Activated CD4-positive, alpha-beta T cell treated with anti-CD3 and anti-CD28 coated beads, Interleukin-2, Interleukin-4, amounts not matched to agents 100 ng/mL and 50 ng/mL, durations not matched to agents 16 hours and 8 hours (primary cell): ENCODE results near the gene PDE7B.
A peak's percentile ranks its signal among the peaks of the same experiment; 100 is the strongest.
"Not testable (repeated sequence)": the region's sequence is repeated elsewhere in the genome, so short reads cannot be mapped to it uniquely, and the experiment has no call there.

ENCODE experiments used
- DNase-seq: peaks from one replicate; pipeline ENCODE4 v3.0.0-alpha.2; 2020; ENCODE audit warnings: low spot score

PDE7B gene

GRCh38 chr6:136191606-136192312 lies 340.3 kb downstream of the PDE7B start:
- DNase-seq, result no peak

GRCh38 chr6:136192902-136193301 lies 341.4 kb downstream of the PDE7B start:
- DNase-seq, result no peak

GRCh38 chr6:136201732-136202131 lies 350.2 kb downstream of the PDE7B start:
- no peak for DNase-seq

GRCh38 chr6:136208783-136209182 lies 357.3 kb downstream of the PDE7B start:
- no peak for DNase-seq

GRCh38 chr6:136209496-136209895 lies 358.0 kb downstream of the PDE7B start:
- no peak for DNase-seq

- DNase-seq, result no peak
Observed at GRCh38 chr6:136210398-136211165, 359.1 kb downstream of the PDE7B start.

- DNase-seq, result no peak
Observed at GRCh38 chr6:136212608-136213007, 361.1 kb downstream of the PDE7B start.

- DNase-seq, result no peak
Observed at GRCh38 chr6:136213012-136213539, 361.6 kb downstream of the PDE7B start.

GRCh38 chr6:136213853-136214252 lies 362.4 kb downstream of the PDE7B start:
- DNase-seq, result no peak

GRCh38 chr6:136216503-136217401 lies 365.3 kb downstream of the PDE7B start:
- DNase-seq, result no peak

GRCh38 chr6:136224974-136225373 lies 373.5 kb downstream of the PDE7B start:
- DNase-seq, result not testable (repeated sequence)

GRCh38 chr6:136225496-136225895 lies 374.0 kb downstream of the PDE7B start:
- no peak for DNase-seq

- DNase-seq, result peak; percentile 53
Observed at GRCh38 chr6:136226027-136226673, 374.6 kb downstream of the PDE7B start.

GRCh38 chr6:136226674-136227377 lies 375.3 kb downstream of the PDE7B start:
- no peak for DNase-seq

GRCh38 chr6:136228814-136229213 lies 377.3 kb downstream of the PDE7B start:
- DNase-seq, result no peak

GRCh38 chr6:136230219-136230853 lies 378.8 kb downstream of the PDE7B start:
- DNase-seq, result no peak

- no peak for DNase-seq
Observed at GRCh38 chr6:136232701-136233100, 381.2 kb downstream of the PDE7B start.

GRCh38 chr6:136235233-136235564 lies 383.7 kb downstream of the PDE7B start:
- DNase-seq, result no peak

GRCh38 chr6:136236466-136237293 lies 385.2 kb downstream of the PDE7B start:
- no peak for DNase-seq
